Muscle of leg (tissue), 11 donors: ENCODE results near the gene SCAF1. TPM values are rescaled to one million over a fixed set of nuclear protein-coding genes. Genes with fewer than 3 reads are reported as not detected.
A peak's percentile ranks its signal among the peaks of the same experiment; 100 is the strongest.
"Not testable (repeated sequence)": the region's sequence is repeated elsewhere in the genome, so short reads cannot be mapped to it uniquely, and the experiment has no call there.

Source experiments
- DNase-seq: peaks from one replicate; pipeline ENCODE4 v3.0.0; 2013
- H3K27ac ChIP-seq: one replicate; pipeline ENCODE4 v1.5.1; 2013; ENCODE audit warnings: mild to moderate bottlenecking, low read length, control low read depth
- H3K27me3 ChIP-seq: one replicate; pipeline ENCODE4 v1.6.1; 2013; ENCODE audit warnings: low read length; ENCODE audit not compliant: control insufficient read depth, insufficient read depth
- H3K36me3 ChIP-seq: one replicate; pipeline ENCODE4 v1.6.1; 2013; ENCODE audit warnings: low read length; ENCODE audit not compliant: control insufficient read depth, insufficient read depth
- H3K4me1 ChIP-seq: one replicate; pipeline ENCODE4 v1.6.1; 2013; ENCODE audit warnings: low read length; ENCODE audit not compliant: control insufficient read depth, insufficient read depth
- H3K4me3 ChIP-seq: one replicate; pipeline ENCODE4 v1.5.1; 2013; ENCODE audit warnings: low read length, control low read depth
- H3K9me3 ChIP-seq: replicated peaks from 2 replicates; pipeline ENCODE4 v1.6.1; 2013; ENCODE audit warnings: low read depth, low read length; ENCODE audit not compliant: control insufficient read depth
- WGBS: methylation state at CpG from one replicate; pipeline ENCODE4 v1.1.5; 2013; ENCODE audit warnings: missing lambda C conversion rate; ENCODE audit not compliant: insufficient coverage; 5-methylcytosine and 5-hydroxymethylcytosine counted together
- polyA plus RNA-seq, 8 donors: library from polyadenylated mRNA; unstranded; fragments of 120-200 nt; gene quantifications; one replicate each; pipeline versions ENCODE4 v1.2.1 to v1.2.3, GENCODE V29; 2013; ENCODE audit warnings: inconsistent platforms in 1 of 8, low replicate concordance in 1 of 8; ENCODE audit not compliant: insufficient read length in 8 of 8, insufficient read depth in 1 of 8
- total RNA-seq: library from RNA; stranded (reverse); fragments of 120-200 nt; gene quantifications from one replicate; pipeline ENCODE4 v1.2.4, GENCODE V29; 2013

The SCAF1 gene
- total and polyA plus RNA-seq, 9 donors = 6.8 to 36.9 (median 31.8) TPM

GRCh38 chr19:49632576-49632975 lies 9.4 kb upstream of the SCAF1 start:
- DNase-seq = no peak
- no peaks in the 10 kb centered on the region for H3K9me3 ChIP-seq
- H3K4me1 ChIP-seq = peaks cover 32% of the 10 kb centered on the region
- no peak overlapping the region for H3K27ac ChIP-seq
- H3K36me3 ChIP-seq = peaks cover 10% of the 10 kb centered on the region
- H3K4me3 ChIP-seq = no peak overlapping the region
- no CpG with 5 or more reads among the region's 5 CpGs for WGBS
- peaks cover 13% of the 10 kb centered on the region for H3K27me3 ChIP-seq

- H3K36me3 ChIP-seq, H3K4me3 ChIP-seq, H3K9me3 ChIP-seq, DNase-seq: not testable (repeated sequence)
- Histone ChIP-seq H3K27ac (peak overlapping the region; percentile 29), H3K4me1 (peaks cover 39% of the 10 kb centered on the region), H3K27me3 (peaks cover 13% of the 10 kb centered on the region)
- 59% methylated on average over 7 of the region's 9 CpGs for WGBS
Observed at GRCh38 chr19:49633273-49633672, 8.7 kb upstream of the SCAF1 start.

DNA sequence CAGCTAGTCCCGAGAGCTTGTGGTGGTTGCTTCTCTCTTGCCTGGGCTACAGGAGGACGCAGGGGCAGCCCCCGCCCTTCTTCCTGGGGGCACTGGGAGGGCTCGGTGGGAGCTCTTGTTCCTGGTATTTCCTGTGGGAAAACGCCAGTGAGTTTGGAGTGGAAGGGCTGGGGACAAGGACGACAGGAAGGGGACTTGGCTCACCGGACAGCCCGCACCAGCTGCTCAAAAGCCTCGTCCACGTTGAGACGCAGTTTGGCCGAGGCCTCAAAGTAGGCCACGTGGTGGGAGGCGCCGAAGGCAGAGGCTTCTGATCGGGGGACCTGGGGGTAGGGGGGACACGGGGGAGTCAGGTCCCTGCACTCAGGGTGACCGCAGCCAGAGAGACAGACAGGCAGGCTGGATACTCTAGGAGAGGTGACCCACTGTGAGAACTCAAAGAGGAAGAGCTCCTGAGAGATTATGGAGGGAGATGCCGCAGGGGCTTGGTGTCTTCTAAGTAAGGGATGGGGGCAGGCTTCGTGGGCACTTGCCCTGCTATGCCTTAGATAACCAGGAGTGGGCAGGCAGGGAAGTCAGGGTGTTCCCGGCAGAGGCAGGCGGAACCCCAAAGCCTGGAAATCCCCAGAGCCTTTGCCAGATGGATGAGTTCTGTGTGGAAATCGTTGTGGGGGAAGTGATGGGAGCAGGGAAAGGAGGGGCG lies 6.3 kb upstream of the SCAF1 start:
- Histone ChIP-seq H3K4me3 (no peak overlapping the region), H3K27me3 (peaks cover 13% of the 10 kb centered on the region), H3K9me3 (no peaks in the 10 kb centered on the region), H3K4me1 (peaks cover 55% of the 10 kb centered on the region), H3K36me3 (peaks cover 4% of the 10 kb centered on the region), H3K27ac (peak overlapping the region; percentile 20)
- 28% methylated on average over 19 of the region's 24 CpGs for WGBS
- DNase-seq = peak; percentile 50

DNA sequence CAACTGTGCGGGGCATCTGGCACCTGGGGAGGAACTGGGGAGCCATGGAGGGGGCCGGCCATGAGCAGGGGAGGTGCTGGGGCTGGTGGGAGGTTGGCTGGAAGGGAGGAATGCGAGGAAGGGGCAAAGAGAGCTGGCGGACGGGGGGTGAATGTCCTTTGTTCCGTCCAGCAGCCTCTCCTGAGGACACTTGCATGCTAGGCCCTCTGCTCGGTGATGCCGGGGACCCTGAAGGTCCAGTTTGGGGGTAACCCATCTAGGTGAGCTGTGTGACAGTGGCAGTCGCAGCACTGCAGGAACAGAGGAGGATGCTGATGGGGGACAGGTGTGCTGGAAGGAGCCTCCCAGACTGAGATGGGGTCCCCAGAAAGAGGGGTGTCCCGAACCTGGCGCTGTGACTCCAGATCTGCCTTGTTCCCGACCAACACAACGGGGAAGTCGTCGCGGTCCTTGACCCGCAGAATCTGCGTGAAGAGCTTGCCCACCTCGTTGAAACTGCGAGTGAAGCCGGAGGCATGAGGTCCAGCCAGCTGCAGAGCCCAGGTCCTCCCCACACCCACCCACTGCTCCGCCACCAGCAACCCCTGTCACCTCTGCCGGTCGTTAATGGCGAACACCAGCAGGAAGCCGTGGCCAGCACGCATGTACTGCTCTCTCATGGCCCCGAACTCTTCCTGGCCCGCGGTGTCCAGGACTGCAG lies 5.6 kb upstream of the SCAF1 start:
- DNase-seq = no peak
- 60% methylated on average over 28 of the region's 30 CpGs for WGBS
- Histone ChIP-seq H3K27ac (no peak overlapping the region), H3K4me3 (no peak overlapping the region), H3K4me1 (peaks cover 58% of the 10 kb centered on the region), H3K27me3 (peaks cover 13% of the 10 kb centered on the region), H3K9me3 (no peaks in the 10 kb centered on the region), H3K36me3 (peaks cover 4% of the 10 kb centered on the region)

- H3K36me3 ChIP-seq = peaks cover 4% of the 10 kb centered on the region
- no peaks in the 10 kb centered on the region for H3K9me3 ChIP-seq
- 12% methylated on average over 9 of the region's 19 CpGs for WGBS
- peak overlapping the region; percentile 27 for H3K4me3 ChIP-seq
- peaks cover 13% of the 10 kb centered on the region for H3K27me3 ChIP-seq
- peaks cover 65% of the 10 kb centered on the region for H3K4me1 ChIP-seq
- peak overlapping the region; percentile 64 for H3K27ac ChIP-seq
- peak; percentile 81 for DNase-seq
Observed at GRCh38 chr19:49637821-49638738, 3.9 kb upstream of the SCAF1 start.

GRCh38 chr19:49639401-49640112 lies 2.5 kb upstream of the SCAF1 start:
- Histone ChIP-seq H3K36me3 (peaks cover 9% of the 10 kb centered on the region), H3K9me3 (no peaks in the 10 kb centered on the region), H3K27me3 (peaks cover 13% of the 10 kb centered on the region), H3K27ac (peak overlapping the region; percentile 96), H3K4me3 (peak overlapping the region; percentile 64), H3K4me1 (peaks cover 71% of the 10 kb centered on the region)
- WGBS = 7% methylated on average over 19 of the region's 31 CpGs
- DNase-seq = peak; percentile 63

- WGBS = under 1% methylated on average over 43 of the region's 51 CpGs
Observed at GRCh38 chr19:49640113-49640898, 1.7 kb upstream of the SCAF1 start, which contains the start of gene RRAS. Gene RRAS (minus strand): TSS chr19:49640143. CDS start chr19:49640098, 45 bp downstream.

DNA sequence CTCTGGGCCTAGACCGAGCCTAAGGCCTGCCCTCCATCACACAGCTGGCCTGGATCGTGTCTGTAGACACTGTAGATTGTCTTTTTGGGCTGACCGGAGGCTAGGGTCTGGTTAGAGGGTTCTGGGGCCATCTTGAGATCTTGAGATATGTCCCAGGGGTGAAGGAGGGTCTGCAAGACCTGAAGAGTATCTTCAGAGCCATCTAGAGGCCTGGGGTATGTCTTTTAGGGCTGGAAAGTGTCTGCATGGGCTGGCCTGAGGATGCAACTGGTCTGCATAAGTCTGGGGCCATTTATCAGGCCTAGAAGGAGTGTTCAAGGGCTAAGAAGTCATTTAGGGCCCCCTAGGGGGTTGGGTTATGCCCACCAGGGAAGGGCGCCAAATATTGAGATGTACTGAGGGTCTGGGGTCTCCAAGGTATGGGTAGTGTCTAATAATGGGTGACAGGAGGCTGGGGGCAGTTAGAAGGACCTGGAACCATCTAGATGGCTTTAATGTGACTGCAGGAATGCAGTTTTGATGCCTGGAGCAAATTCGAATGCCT lies 555 bp downstream of the SCAF1 start:
- peaks cover 29% of the 10 kb centered on the region for H3K36me3 ChIP-seq
- H3K27ac ChIP-seq = peak overlapping the region; percentile 95
- peak overlapping the region; percentile 92 for H3K4me3 ChIP-seq
- no peaks in the 10 kb centered on the region for H3K9me3 ChIP-seq
- DNase-seq = peak; percentile 70
- H3K4me1 ChIP-seq = peaks cover 47% of the 10 kb centered on the region
- H3K27me3 ChIP-seq = no peaks in the 10 kb centered on the region
- WGBS = 4% methylated on average over 4 of the region's 5 CpGs

More at GRCh38 chr19:49640113-49640898, 1.7 kb upstream of the SCAF1 start, which contains the start of gene RRAS:
- peak; percentile 100 for DNase-seq
- Histone ChIP-seq H3K27ac (peak within 1 kb of the TSS; percentile 100), H3K4me3 (peak within 1 kb of the TSS; percentile 92), H3K4me1 (peaks cover 67% of the 10 kb centered on the region), H3K36me3 (peaks cover 10% of the 10 kb centered on the region), H3K27me3 (peaks cover 13% of the 10 kb centered on the region), H3K9me3 (no peaks in the 10 kb centered on the region)

- DNase-seq = no peak
- H3K4me3 ChIP-seq = no peak overlapping the region
- 68% methylated on average over 2 of the region's 2 CpGs for WGBS
- H3K9me3 ChIP-seq = no peaks in the 10 kb centered on the region
- no peak overlapping the region for H3K27ac ChIP-seq
- peaks cover 38% of the 10 kb centered on the region for H3K4me1 ChIP-seq
- H3K36me3 ChIP-seq = peaks cover 37% of the 10 kb centered on the region
- H3K27me3 ChIP-seq = no peaks in the 10 kb centered on the region
Observed at GRCh38 chr19:49643466-49643865, 1.5 kb downstream of the SCAF1 start.
